Panc1 (cell line): ENCODE results near the gene HTT. TPM values are rescaled to one million over a fixed set of nuclear protein-coding genes. Genes with fewer than 3 reads are reported as not detected.

Experiments
- ATAC-seq: fragments of 200-7000 bp; cut with Tn5 transposase; 2 replicates; pipeline ENCODE4 v1.9.1; 2020; ENCODE audit warnings: mild to moderate bottlenecking, moderate library complexity
- BruUV-seq: library from RNA; stranded (reverse); fragments of 400-500 nt; replicated peaks from 2 replicates; lab custom pipeline; 2021; lab: Mats Ljungman, UMichigan
- CTCF ChIA-PET: fragments of 300-600 bp; sonication (Branson Sonifier 250); formaldehyde crosslinking; loops from one replicate; lab custom pipeline; 2022; ENCODE audit warnings: antibody characterized with exemption; lab: Charles Lee
- POLR2A ChIA-PET: fragments of 300-600 bp; sonication (Branson Sonifier 250); formaldehyde crosslinking; loops from one replicate; lab custom pipeline; 2022; ENCODE audit warnings: antibody characterized with exemption; lab: Charles Lee
- DNase-seq: peaks from one replicate; pipeline ENCODE4 v3.0.0-alpha.2; 2010; ENCODE audit warnings: low read depth, low spot score
- H3K27ac ChIP-seq: 2 replicates; pipeline ENCODE4 v1.5.1; 2011; ENCODE audit warnings: mild to moderate bottlenecking, low read length, inconsistent platforms
- H3K27me3 ChIP-seq: fragments of 200-500 bp; sonication (Bioruptor generic); 2 replicates; pipeline ENCODE4 v1.6.0; 2014; ENCODE audit warnings: low read length, inconsistent platforms; ENCODE audit not compliant: control insufficient read depth, insufficient read depth
- H3K36me3 ChIP-seq: fragments of 200-500 bp; sonication (Bioruptor generic); 2 replicates; pipeline ENCODE4 v1.5.1; 2014; ENCODE audit warnings: inconsistent platforms, mild to moderate bottlenecking, low read length, moderate library complexity; ENCODE audit not compliant: control insufficient read depth, insufficient read depth
- H3K4me1 ChIP-seq: 2 replicates; pipeline ENCODE4 v1.5.1; 2011; ENCODE audit warnings: inconsistent platforms, mild to moderate bottlenecking, low read length, moderate library complexity; ENCODE audit not compliant: control insufficient read depth, insufficient read depth
- H3K4me3 ChIP-seq, 2 experiments: 2 replicates each; pipeline ENCODE4 v1.5.1; 2011 to 2012; ENCODE audit warnings: low read depth in 2 of 2, low read length in 2 of 2, mild to moderate bottlenecking in 2 of 2, inconsistent platforms in 1 of 2, moderate library complexity in 1 of 2
- H3K9me3 ChIP-seq: fragments of 200-500 bp; sonication (Bioruptor generic); 2 replicates; pipeline ENCODE4 v1.5.1; 2014; ENCODE audit warnings: low read depth, mild to moderate bottlenecking, inconsistent platforms, low read length, moderate library complexity; ENCODE audit not compliant: control insufficient read depth, insufficient read depth
- POLR2AphosphoS5 ChIP-seq: IDR thresholded peaks from 2 replicates; pipeline ENCODE4 v1.6.1; 2012; ENCODE audit warnings: mild to moderate bottlenecking, low read depth, low read length, moderate library complexity
- SIN3A ChIP-seq: IDR thresholded peaks from 2 replicates; pipeline ENCODE4 v1.6.1; 2012; ENCODE audit warnings: low read depth, mild to moderate bottlenecking, low read length, moderate library complexity, borderline replicate concordance; ENCODE audit not compliant: insufficient read depth
- TCF7L2 ChIP-seq: IDR thresholded peaks from 2 replicates; pipeline ENCODE4 v1.6.1; 2011; ENCODE audit warnings: mild to moderate bottlenecking, low read depth, low read length, inconsistent platforms
- in situ Hi-C: cut with HindIII; loops from 2 replicates; pipeline ENCODE4 v1.10.0; 2016; ENCODE audit warnings: low sequenced_read_pairs, low pct_unique_long_range_greater_than_20kb
- intact Hi-C: fragments of 100-400 bp; cut with micrococcal nuclease; formaldehyde crosslinking; loops from one replicate; pipeline ENCODE4 v1.10.0; 2022; ENCODE audit not compliant: unreplicated experiment
- total RNA-seq: library from RNA; stranded (reverse); gene quantifications from one replicate; pipeline ENCODE4 v1.2.1, GENCODE V29; 2021; ENCODE audit not compliant: unreplicated experiment
- TF ChIP-seq, protein P1 (sequence below), 2 experiments: IDR thresholded peaks; 2 replicates each; pipeline ENCODE4 v1.6.1; 2011 to 2012; ENCODE audit warnings: low read depth in 2 of 2, control low read depth in 1 of 2, low read length in 1 of 2, mild to moderate bottlenecking in 1 of 2, moderate library complexity in 1 of 2; ENCODE audit not compliant: insufficient read depth in 1 of 2
- TF ChIP-seq, protein P2 (sequence below): fragments of 450-650 bp; IDR thresholded peaks from 2 replicates; pipeline ENCODE4 v1.5.1; 2017; ENCODE audit warnings: mild to moderate bottlenecking

HTT gene
- total RNA-seq, 1 experiment from 2014 or later, result 24.7 TPM

DNA sequence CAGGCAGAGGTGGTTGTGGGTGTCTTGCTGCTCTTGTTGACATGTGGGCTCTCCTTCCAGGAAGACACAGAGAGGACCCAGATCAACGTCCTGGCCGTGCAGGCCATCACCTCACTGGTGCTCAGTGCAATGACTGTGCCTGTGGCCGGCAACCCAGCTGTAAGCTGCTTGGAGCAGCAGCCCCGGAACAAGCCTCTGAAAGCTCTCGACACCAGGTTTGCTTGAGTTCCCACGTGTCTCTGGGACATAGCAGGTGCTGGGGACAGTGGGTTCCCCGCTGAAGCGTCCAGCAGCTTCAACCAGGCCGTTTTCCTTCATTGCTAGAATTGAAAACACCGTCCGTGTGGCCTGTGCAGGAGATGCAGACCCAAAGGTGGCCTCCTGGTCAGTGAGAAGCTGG lies 148.9 kb downstream of the HTT start:
- BruUV-seq, result no TSS peak
- in situ Hi-C loops (no loop called here), intact Hi-C loops (no loop called here)
- ChIA-PET CTCF (no interaction called here), POLR2A (no interaction called here)
- Histone ChIP-seq H3K27ac (no peak overlapping the region), H3K27me3 (no peaks in the 10 kb centered on the region), H3K4me3 (no peak overlapping the region), H3K4me1 (no peaks in the 10 kb centered on the region), H3K9me3 (no peaks in the 10 kb centered on the region), H3K36me3 (no peaks in the 10 kb centered on the region)
- no peak for ATAC-seq
- TF ChIP-seq POLR2AphosphoS5, result no peak
- no peak for TF ChIP-seq SIN3A
- no peak for TF ChIP-seq TCF7L2
- TF ChIP-seq, protein P1, sequence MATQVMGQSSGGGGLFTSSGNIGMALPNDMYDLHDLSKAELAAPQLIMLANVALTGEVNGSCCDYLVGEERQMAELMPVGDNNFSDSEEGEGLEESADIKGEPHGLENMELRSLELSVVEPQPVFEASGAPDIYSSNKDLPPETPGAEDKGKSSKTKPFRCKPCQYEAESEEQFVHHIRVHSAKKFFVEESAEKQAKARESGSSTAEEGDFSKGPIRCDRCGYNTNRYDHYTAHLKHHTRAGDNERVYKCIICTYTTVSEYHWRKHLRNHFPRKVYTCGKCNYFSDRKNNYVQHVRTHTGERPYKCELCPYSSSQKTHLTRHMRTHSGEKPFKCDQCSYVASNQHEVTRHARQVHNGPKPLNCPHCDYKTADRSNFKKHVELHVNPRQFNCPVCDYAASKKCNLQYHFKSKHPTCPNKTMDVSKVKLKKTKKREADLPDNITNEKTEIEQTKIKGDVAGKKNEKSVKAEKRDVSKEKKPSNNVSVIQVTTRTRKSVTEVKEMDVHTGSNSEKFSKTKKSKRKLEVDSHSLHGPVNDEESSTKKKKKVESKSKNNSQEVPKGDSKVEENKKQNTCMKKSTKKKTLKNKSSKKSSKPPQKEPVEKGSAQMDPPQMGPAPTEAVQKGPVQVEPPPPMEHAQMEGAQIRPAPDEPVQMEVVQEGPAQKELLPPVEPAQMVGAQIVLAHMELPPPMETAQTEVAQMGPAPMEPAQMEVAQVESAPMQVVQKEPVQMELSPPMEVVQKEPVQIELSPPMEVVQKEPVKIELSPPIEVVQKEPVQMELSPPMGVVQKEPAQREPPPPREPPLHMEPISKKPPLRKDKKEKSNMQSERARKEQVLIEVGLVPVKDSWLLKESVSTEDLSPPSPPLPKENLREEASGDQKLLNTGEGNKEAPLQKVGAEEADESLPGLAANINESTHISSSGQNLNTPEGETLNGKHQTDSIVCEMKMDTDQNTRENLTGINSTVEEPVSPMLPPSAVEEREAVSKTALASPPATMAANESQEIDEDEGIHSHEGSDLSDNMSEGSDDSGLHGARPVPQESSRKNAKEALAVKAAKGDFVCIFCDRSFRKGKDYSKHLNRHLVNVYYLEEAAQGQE (IDR thresholded peaks at IDR 0.05; ENCODE audit: insufficient read depth in 1 of 2, low read depth in 2 of 2, low read length in 1 of 2), result no peak
- TF ChIP-seq, protein P2, sequence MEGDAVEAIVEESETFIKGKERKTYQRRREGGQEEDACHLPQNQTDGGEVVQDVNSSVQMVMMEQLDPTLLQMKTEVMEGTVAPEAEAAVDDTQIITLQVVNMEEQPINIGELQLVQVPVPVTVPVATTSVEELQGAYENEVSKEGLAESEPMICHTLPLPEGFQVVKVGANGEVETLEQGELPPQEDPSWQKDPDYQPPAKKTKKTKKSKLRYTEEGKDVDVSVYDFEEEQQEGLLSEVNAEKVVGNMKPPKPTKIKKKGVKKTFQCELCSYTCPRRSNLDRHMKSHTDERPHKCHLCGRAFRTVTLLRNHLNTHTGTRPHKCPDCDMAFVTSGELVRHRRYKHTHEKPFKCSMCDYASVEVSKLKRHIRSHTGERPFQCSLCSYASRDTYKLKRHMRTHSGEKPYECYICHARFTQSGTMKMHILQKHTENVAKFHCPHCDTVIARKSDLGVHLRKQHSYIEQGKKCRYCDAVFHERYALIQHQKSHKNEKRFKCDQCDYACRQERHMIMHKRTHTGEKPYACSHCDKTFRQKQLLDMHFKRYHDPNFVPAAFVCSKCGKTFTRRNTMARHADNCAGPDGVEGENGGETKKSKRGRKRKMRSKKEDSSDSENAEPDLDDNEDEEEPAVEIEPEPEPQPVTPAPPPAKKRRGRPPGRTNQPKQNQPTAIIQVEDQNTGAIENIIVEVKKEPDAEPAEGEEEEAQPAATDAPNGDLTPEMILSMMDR, result no peak
- no peak for DNase-seq

DNA sequence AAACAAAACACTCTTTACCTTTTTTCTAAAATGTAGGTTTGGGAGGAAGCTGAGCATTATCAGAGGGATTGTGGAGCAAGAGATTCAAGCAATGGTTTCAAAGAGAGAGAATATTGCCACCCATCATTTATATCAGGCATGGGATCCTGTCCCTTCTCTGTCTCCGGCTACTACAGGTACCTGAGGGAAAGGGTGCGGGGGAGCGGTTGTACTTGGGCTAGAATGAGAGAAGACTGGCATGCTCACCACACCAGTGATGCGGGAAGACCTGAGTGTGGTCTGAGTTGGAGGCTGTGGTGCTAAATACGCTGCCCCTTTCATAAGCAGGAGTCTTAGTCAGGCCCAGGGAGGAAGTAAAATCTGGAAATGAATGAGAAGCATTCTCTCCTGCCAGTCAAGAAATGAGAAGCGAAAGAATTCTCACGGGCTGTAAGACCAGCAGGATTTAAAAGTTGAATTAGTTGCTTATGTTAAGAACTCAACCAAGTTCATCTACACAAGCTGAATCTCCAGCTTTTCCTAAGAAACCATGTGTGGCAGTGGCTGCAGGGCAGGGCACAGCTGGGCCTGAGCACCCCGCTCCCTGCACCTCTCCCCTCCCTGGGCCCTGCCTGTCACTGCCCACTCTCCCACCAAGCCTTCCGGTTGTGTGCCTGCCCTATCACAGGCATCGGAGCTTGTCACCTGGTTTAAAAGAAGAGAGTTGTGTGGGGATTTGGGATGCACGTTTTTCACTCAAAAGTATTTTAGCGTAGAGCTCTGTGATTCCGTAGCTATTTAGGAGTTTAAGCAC lies 149.7 kb downstream of the HTT start:
- in situ Hi-C loops, result no loop called here
- POLR2A ChIA-PET, result no interaction called here
- no peaks in the 10 kb centered on the region for H3K36me3 ChIP-seq

More for the DNA sequence above, 149.7 kb downstream of the HTT start:
- no peaks in the 10 kb centered on the region for H3K9me3 ChIP-seq
- DNase-seq, result no peak
- H3K27ac ChIP-seq, result no peak overlapping the region
- intact Hi-C loops, result no loop called here
- no peak overlapping the region for H3K4me3 ChIP-seq
- H3K4me1 ChIP-seq, result no peaks in the 10 kb centered on the region
- H3K27me3 ChIP-seq, result no peaks in the 10 kb centered on the region
- CTCF ChIA-PET, result interaction anchor here (0.5 kb wide), 1 partner anchor 60 kb away, joined by 4 read pairs; no protein-coding TSS in a partner anchor
- TF ChIP-seq SIN3A, result no peak
- TF ChIP-seq TCF7L2, result no peak
- TF ChIP-seq, protein P1 (IDR thresholded peaks at IDR 0.05; ENCODE audit: insufficient read depth in 1 of 2, low read depth in 2 of 2, low read length in 1 of 2), result no peak
- TF ChIP-seq, protein P2, result no peak
- TF ChIP-seq POLR2AphosphoS5, result no peak
- ATAC-seq, result no peak
- BruUV-seq, result no TSS peak
